ENCODE measurements around the gene KBTBD2. TPM values are rescaled to one million over a fixed set of nuclear protein-coding genes. Genes with fewer than 3 reads are reported as not detected.

KBTBD2 gene
- polyA plus RNA-seq, 2 of the 4 experiments (the other 2 are of a cell fraction): 24.2 to 43.0 TPM

DNA sequence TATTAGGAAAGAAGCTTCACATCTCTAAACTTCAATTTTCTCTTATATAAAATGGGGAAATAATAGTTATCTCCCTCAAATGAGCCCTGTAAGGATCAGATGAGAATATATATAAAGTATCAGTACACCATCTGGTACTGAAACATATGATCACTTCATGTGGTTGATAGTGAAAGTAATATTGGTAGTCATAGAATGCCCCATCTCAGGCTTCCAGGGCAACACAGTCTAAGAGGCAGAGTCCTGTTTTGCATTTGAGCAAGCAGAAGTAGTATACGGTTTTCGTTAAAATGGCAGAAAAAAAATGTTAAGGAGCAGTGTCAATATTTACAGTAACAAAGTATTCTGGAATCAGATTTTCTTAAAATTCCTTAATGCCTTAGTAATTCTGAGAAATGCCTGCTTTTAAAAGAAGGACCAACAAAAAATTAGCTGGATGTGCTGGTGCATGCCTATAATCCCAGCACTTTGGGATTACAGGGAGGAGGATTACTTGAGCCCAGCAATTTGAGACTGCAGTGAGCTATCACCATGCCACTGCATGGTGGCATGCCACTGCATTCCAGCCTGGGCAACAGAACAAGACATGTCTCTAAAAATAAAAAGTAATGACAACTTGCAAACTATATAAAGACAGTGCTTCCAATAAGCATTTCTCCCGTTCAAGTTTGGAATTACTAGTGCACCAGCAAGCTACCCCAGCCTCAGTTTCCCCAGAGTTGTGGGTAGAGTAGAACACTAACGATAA is 19.8 kb downstream of the KBTBD2 start:
- FAIRE-seq (no peak), DNase-seq (ENCODE audit: low read depth in 1 of 2, low spot score in 1 of 2) (no peak), ATAC-seq (no peak)
- Histone ChIP-seq H3K4me1 (0 out of 3 replicates have a peak, but pooled peaks cover 7% of the 10 kb centered on the region), H3K4me2 (no peak overlapping the region), H3K27ac (no peak overlapping the region), H3K9me3 (no peaks in the 10 kb centered on the region), H3K4me3 (no peak overlapping the region)
- TF ChIP-seq RNF2 (IDR thresholded peaks at IDR 0.05; ENCODE audit: borderline replicate concordance, low read depth): no peak
- TF ChIP-seq, protein P1, sequence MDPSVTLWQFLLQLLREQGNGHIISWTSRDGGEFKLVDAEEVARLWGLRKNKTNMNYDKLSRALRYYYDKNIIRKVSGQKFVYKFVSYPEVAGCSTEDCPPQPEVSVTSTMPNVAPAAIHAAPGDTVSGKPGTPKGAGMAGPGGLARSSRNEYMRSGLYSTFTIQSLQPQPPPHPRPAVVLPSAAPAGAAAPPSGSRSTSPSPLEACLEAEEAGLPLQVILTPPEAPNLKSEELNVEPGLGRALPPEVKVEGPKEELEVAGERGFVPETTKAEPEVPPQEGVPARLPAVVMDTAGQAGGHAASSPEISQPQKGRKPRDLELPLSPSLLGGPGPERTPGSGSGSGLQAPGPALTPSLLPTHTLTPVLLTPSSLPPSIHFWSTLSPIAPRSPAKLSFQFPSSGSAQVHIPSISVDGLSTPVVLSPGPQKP (IDR thresholded peaks at IDR 0.05; ENCODE audit: low read depth, low read length): no peak
- TF ChIP-seq HOXB13 (CRISPR knock-in tag; IDR thresholded peaks at IDR 0.05; ENCODE audit: low read depth): no peak
- POLR2A ChIA-PET: no interaction called here
- WGBS (ENCODE audit: missing lambda C conversion rate): 66% methylated on average over 4 of the region's 4 CpGs
- CTCF ChIA-PET: interaction anchor here (0.9 to 3.9 kb wide), 3 partner anchors 9 to 25 kb away, joined by 4 to 11 read pairs (median 4); no protein-coding TSS in a partner anchor

DNA sequence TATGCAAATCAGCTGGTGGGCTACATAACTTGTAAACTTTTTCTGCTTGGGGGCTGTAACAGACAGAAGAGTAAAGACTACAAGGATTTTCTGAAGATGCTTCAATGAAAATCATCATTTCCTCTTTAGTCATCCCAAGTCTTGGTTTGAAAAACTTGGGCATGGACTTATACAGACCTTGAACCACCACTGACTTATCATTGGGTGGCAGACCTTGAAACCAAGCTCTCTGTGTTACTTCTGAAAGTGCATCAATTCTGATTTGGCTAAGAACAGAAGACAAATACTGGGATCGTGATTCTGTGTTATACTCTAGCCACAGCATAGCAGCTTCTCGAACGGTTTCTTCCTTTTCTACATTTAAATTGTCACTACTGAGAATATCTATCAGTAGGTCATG is 21.3 kb downstream of the KBTBD2 start:
- no peak overlapping the region for H3K4me3 ChIP-seq
- WGBS (ENCODE audit: missing lambda C conversion rate): 94% methylated on average over 3 of the region's 3 CpGs
- H3K27ac ChIP-seq: no peak overlapping the region
- H3K9me3 ChIP-seq: no peaks in the 10 kb centered on the region
- ChIA-PET CTCF (interaction anchor here (1.0 kb wide), 1 partner anchor 22 kb away, joined by 3 read pairs; no protein-coding TSS in a partner anchor), POLR2A (no interaction called here)
- ATAC-seq: no peak
- 0 out of 3 replicates have a peak, but pooled peaks cover 7% of the 10 kb centered on the region for H3K4me1 ChIP-seq
- FAIRE-seq: no peak
- TF ChIP-seq HEYL (CRISPR knock-in tag; IDR thresholded peaks at IDR 0.05): no peak
- no peak for TF ChIP-seq ZC3H11A (IDR thresholded peaks at IDR 0.05)
- no peak for TF ChIP-seq SREBF2 (IDR thresholded peaks at IDR 0.05)
- TF ChIP-seq HOXA7 (CRISPR knock-in tag; IDR thresholded peaks at IDR 0.05): no peak
- TF ChIP-seq POLR2A (IDR thresholded peaks at IDR 0.05; ENCODE audit: low read length): no peak
- no peak for TF ChIP-seq FOSB (CRISPR knock-in tag; IDR thresholded peaks at IDR 0.05)
- no peak for TF ChIP-seq MAZ (IDR thresholded peaks at IDR 0.05; ENCODE audit: borderline replicate concordance, low read depth, low read length)
- no peak for TF ChIP-seq CBX2 (IDR thresholded peaks at IDR 0.05; ENCODE audit: borderline replicate concordance, low read depth)
- TF ChIP-seq, protein P2, sequence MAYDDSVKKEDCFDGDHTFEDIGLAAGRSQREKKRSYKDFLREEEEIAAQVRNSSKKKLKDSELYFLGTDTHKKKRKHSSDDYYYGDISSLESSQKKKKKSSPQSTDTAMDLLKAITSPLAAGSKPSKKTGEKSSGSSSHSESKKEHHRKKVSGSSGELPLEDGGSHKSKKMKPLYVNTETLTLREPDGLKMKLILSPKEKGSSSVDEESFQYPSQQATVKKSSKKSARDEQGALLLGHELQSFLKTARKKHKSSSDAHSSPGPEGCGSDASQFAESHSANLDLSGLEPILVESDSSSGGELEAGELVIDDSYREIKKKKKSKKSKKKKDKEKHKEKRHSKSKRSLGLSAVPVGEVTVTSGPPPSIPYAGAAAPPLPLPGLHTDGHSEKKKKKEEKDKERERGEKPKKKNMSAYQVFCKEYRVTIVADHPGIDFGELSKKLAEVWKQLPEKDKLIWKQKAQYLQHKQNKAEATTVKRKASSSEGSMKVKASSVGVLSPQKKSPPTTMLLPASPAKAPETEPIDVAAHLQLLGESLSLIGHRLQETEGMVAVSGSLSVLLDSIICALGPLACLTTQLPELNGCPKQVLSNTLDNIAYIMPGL (CRISPR knock-in tag; IDR thresholded peaks at IDR 0.05; ENCODE audit: borderline replicate concordance): no peak
- TF ChIP-seq KDM1A (IDR thresholded peaks at IDR 0.05; ENCODE audit: low read depth): no peak
- no peak for DNase-seq (ENCODE audit: low read depth in 1 of 2, low spot score in 1 of 2)
- H3K4me2 ChIP-seq: no peak overlapping the region

DNA sequence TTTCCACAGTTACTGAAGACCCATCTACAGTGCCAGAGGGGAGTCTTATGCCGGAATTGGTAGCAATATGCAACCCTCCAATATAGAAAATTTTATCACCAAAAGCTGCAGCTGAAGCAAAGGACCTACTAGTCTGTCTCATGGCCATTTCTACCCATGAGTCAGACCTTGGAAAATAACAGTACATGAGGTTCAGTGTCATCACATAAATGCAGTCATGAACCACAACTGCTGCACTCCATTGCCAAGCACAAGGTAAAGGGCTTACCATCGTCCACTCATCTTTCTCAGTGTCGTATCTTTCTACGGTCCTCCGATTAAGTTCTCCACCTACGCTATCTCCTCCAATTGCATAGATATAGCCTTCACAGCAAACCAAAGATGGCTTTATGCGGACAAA is 21.8 kb downstream of the KBTBD2 start:
- ChIA-PET POLR2A (no interaction called here), CTCF (interaction anchor here (1.0 kb wide), 1 partner anchor 22 kb away, joined by 3 read pairs; no protein-coding TSS in a partner anchor)
- FAIRE-seq (no peak), DNase-seq (ENCODE audit: low read depth in 1 of 2, low spot score in 1 of 2) (no peak), ATAC-seq (no peak)
- Histone ChIP-seq H3K4me3 (no peak overlapping the region), H3K9me3 (no peaks in the 10 kb centered on the region), H3K4me1 (0 out of 3 replicates have a peak, but pooled peaks cover 7% of the 10 kb centered on the region), H3K4me2 (no peak overlapping the region), H3K27ac (no peak overlapping the region)
- WGBS (ENCODE audit: missing lambda C conversion rate): 97% methylated on average over 7 of the region's 7 CpGs
- TF ChIP-seq RAD21 (conservative IDR thresholded peaks at IDR 0.05 in 1 of 2, IDR thresholded peaks at IDR 0.05 in 1 of 2): no peak
- TF ChIP-seq EP300 (IDR thresholded peaks at IDR 0.05): no peak

DNA sequence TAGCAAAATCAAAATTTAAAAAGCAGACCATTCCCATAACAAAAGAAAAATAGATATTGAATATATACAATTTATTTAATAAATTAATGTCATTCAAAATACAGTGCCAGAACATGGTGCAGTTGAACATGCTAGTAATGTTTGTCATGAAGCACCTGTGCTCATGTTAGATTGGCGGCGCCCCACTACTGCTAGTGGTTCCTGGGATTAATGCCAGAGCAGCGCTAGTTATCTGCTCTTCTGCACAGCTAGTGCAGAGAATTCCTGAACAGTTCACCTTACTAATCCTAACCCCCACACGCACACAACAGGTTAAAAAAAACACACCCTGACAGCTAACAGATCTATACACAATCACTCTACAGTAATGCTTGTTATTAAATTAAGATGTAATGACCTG is 23.4 kb downstream of the KBTBD2 start:
- FAIRE-seq (no peak), DNase-seq (ENCODE audit: low read depth in 1 of 2, low spot score in 1 of 2) (no peak), ATAC-seq (no peak)
- no peak overlapping the region for H3K4me2 ChIP-seq
- no peaks in the 10 kb centered on the region for H3K9me3 ChIP-seq
- ChIA-PET CTCF (interaction anchor here (0.6 to 2.2 kb wide), 3 partner anchors 13 to 22 kb away, joined by 3 to 6 read pairs (median 3); no protein-coding TSS in a partner anchor), POLR2A (no interaction called here)
- WGBS (ENCODE audit: missing lambda C conversion rate): 94% methylated on average over 4 of the region's 4 CpGs
- 0 out of 3 replicates have a peak, but pooled peaks cover 7% of the 10 kb centered on the region for H3K4me1 ChIP-seq
- H3K27ac ChIP-seq: no peak overlapping the region
- no peak overlapping the region for H3K4me3 ChIP-seq
- no peak for TF ChIP-seq EHF (CRISPR knock-in tag; IDR thresholded peaks at IDR 0.05)
- TF ChIP-seq, protein P3, sequence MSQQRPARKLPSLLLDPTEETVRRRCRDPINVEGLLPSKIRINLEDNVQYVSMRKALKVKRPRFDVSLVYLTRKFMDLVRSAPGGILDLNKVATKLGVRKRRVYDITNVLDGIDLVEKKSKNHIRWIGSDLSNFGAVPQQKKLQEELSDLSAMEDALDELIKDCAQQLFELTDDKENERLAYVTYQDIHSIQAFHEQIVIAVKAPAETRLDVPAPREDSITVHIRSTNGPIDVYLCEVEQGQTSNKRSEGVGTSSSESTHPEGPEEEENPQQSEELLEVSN (IDR thresholded peaks at IDR 0.05; ENCODE audit: borderline replicate concordance, low read depth): no peak
- no peak for TF ChIP-seq MAFK (IDR thresholded peaks at IDR 0.05; ENCODE audit: partially characterized antibody)
- no peak for TF ChIP-seq EP300 (IDR thresholded peaks at IDR 0.05)
